IPS-NIHi7 (cell line): Measurements from ENCODE around the gene AFG3L2.
"Not testable (repeated sequence)": the region's sequence is repeated elsewhere in the genome, so short reads cannot be mapped to it uniquely, and the experiment has no call there.

Source experiments
- DNase-seq: peaks from one replicate; pipeline ENCODE4 v3.0.0; 2012; ENCODE audit warnings: mixed read lengths; ENCODE audit errors: extremely low spot score

The AFG3L2 gene

DNA sequence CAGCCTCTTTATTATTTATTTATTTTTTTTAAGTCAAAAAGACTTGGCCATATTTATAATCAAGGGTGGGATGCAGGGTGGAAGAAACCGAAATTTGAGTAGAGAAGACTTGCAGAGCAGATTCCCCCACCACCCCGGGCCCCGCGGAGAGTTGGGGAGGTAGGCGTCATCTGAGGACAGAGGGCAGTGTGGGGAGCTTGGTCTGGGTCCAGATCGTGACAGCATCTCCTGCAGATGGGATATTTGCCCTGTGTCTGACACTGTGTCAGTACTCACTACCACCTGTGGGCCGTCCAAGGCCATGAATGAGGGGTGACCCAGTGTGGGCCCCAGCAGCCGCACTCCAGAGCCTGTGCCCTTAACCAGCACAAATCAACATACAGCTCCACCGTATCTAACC is 20.2 kb upstream of the AFG3L2 start:
- DNase-seq: no peak

DNA sequence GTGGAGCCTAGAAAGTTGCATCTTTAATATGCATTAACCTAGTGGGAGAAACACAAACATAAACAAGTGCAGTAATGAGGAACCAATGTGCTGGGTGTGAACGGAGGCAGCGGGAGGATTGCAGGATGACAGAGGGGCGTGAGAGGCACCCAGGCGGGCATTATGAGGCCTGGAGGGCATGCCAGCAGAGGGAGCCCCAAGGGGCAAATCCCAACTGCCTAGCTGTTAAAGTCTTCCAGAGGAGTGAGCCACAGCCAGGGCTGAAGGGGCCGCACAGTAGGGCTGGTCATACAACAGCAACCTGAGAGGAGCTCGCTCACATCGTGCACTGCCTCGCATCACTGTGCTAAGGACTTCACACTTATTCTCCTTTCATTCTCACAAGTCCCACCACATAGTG is 17.4 kb upstream of the AFG3L2 start:
- DNase-seq: no peak

DNA sequence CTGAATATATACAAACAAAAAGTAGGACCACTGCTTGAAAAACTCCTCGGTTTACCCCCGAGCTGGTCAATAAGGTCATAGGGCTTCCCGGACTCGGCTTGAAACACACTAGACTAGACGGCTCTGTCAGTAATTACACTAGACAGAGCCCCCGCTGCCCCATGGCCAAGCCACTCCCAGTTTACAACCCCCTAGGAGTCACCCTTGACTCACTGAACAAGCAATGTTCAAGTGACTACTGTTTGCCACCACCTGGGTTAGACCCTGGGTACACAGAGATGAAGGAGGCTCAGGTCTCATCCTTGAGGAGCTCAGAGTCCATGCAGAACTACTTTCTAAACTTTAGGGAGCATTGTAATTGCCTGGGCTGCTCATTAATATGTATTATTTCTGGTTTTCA is 17.0 kb upstream of the AFG3L2 start:
- no peak for DNase-seq

DNA sequence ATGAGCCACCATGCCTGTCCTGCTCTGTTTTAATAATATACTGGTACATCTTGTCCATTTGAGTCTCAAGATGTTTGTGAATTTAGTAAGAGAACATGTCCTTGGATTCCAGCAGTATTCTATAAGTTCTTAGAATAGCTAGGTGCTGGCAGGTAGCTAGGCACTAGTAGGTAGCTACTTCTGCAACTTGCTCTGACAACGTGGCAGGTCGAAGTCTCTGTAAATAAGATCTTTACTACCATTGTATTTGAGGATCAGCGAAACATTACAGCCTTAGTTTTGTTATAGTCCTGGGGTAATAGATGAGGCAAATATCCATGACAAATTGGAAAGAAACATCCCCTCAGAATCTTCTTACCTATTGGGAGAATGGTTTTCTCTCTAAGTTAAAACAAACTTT is 16.5 kb upstream of the AFG3L2 start:
- no peak for DNase-seq

- peak; percentile 58 for DNase-seq
Observed at GRCh38 chr18:12391487-12392165, 14.6 kb upstream of the AFG3L2 start.

DNA sequence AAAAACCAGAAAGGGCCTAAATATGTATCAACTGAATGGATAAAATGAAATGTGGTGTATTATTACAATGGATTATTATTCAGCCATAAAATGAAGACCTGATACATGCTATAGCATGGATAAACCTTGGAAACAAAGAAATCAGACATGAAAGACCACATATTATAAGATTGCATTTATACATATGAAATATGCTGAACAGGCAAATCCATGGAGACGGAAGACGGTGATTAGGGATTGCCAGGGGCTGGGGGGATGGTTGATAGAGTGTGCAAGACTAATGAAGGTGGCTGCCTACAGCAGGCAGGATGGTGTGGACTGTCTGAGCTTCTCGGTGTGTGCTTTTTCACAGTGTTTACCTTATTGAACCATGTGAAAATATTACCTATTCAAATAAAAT is 11.4 kb upstream of the AFG3L2 start:
- DNase-seq: no peak

- DNase-seq: no peak
Observed at GRCh38 chr18:12384261-12384660, 7.2 kb upstream of the AFG3L2 start.

DNA sequence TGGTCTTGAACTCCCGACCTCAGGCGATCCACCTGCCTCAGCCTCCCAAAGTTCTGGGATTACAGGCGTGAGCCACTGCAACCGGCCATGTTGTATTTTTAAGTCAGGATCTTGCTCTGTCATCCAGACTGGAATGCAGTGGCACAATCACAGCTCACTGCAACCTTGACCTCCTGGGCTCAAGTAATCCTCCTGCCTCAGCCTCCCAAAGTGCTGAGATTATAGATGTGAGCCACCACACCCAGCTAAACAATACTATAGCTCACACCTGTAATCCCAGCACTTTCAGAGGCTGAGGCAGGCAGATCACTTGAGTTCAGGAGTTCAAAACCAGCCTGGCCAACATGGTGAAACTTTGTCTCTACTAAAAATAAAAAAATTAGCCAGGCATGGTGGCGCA is 6.7 kb upstream of the AFG3L2 start:
- DNase-seq: not testable (repeated sequence)

- DNase-seq: not testable (repeated sequence)
Observed at GRCh38 chr18:12382221-12382814, 5.3 kb upstream of the AFG3L2 start.

- not testable (repeated sequence) for DNase-seq
Observed at GRCh38 chr18:12378198-12378558, 1.2 kb upstream of the AFG3L2 start.

- peak; percentile 96 for DNase-seq
Observed at GRCh38 chr18:12377556-12378197, 650 bp upstream of the AFG3L2 start.

- DNase-seq: no peak
Observed at GRCh38 chr18:12376034-12376753, 833 bp downstream of the AFG3L2 start.

DNA sequence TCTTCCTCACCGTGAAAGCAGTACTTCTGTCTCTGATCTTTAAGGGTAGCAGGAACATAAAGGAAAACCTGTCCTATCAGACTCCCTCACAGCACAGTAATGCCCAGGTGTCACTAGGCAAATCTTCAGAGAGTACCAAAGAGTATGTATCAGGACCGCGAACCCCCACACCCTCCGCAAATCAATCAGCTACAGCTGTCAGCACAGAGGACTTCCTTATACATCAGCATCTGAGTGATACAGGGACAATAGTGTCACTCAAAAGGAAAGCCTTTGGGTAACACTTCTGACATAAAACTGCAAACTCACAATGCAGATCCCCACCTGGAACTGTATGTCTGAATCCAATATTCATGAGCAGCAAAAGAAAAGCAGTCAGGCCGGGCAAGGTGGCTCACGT is 2.6 kb downstream of the AFG3L2 start:
- DNase-seq: no peak

GRCh38 chr18:12373771-12374116 is 3.3 kb downstream of the AFG3L2 start:
- no peak for DNase-seq

GRCh38 chr18:12373116-12373770 is 3.8 kb downstream of the AFG3L2 start:
- no peak for DNase-seq

DNA sequence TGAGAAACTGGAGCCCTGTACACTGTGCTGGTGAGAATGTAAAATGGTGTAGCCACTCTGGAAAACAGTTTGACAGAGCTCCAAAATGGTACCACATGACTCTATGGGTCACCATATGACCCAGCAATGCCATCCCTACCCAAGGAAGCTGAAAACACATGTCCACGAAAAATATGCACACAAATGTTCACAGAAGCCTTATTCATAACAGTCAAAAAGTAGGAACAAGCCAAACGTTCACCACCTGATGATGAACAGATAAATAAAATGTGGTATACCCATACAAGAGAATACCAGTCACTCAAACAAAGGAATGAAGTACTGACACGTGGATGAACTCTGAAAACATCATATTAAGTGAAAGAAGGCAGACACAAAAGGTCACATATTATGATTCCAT is 4.6 kb downstream of the AFG3L2 start:
- no peak for DNase-seq

GRCh38 chr18:12371590-12371989 is 5.4 kb downstream of the AFG3L2 start:
- DNase-seq: no peak

DNA sequence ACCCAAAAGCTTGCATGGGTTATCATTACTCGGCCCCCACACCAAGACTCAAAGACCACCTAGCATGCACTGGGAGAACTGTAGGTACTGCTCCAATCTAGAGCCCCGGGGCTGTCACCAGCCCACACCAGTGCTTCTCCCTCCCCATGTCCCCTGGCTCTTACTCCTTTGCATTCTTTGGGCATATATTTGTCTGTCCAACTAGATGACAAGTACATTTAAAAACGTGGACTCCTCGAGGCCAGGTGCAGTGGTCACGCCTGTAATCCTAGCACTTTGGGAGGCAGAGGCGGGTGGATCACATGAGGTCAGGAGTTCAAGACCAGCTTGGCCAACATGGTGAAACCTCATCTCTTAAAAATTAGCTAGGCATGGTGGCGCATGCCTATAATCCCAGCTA is 7.8 kb downstream of the AFG3L2 start:
- no peak for DNase-seq

DNA sequence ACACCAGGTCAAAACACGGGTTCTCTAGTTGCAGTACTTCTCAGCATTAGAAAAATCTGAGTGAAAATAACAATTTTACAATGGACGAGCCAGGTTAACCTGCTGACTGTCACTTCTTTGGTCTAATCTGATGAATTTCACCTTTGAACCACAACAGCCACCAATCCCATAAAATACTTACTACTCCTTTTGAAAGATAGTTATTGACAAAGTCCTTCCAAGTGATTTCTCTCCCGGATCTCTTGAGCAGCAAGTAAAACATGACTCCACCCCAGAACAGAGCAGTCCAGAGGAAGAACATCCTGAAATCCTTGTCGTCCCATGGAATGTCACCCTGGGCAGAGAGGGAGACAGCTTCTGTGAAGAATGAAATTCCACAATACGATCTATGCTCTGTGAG is 10.2 kb downstream of the AFG3L2 start:
- no peak for DNase-seq

DNA sequence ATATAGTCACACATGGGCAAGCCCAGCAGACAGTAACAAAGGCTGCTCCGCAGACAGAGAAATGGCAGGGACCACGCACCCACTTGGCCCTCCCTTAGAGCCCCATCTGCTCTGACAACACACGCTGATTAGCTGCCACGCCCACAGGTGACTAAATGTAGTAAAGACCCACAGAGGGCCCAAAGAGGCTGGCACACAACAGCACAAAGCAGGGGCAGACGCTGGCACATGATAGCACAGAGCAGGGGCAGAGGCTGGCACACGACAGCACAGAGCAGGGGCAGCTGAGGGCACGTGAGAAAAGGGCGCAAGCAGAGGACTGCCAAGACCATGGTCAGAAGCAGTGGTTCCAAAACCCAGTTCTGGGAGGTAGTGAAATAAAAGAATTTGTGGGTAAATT is 10.6 kb downstream of the AFG3L2 start:
- no peak for DNase-seq

- DNase-seq: no peak
Observed at GRCh38 chr18:12362473-12363174, 14.4 kb downstream of the AFG3L2 start.
